Urinary bladder (tissue), 4 donors: ENCODE data around the gene XPNPEP1. TPM values are rescaled to one million over a fixed set of nuclear protein-coding genes. Genes with fewer than 3 reads are reported as not detected.

Experiments
- DNase-seq: peaks from one replicate; pipeline ENCODE4 v3.0.0-alpha.2; 2015; ENCODE audit errors: extremely low spot score
- H3K27ac ChIP-seq: one replicate; pipeline ENCODE4 v1.5.1; 2013; ENCODE audit warnings: low read depth, mild to moderate bottlenecking, moderate library complexity
- H3K36me3 ChIP-seq: one replicate; pipeline ENCODE4 v1.6.1; 2013; ENCODE audit warnings: mild to moderate bottlenecking, moderate library complexity; ENCODE audit not compliant: insufficient read depth
- H3K4me1 ChIP-seq: one replicate; pipeline ENCODE4 v1.6.1; 2013; ENCODE audit warnings: mild to moderate bottlenecking, moderate library complexity; ENCODE audit not compliant: insufficient read depth
- H3K4me3 ChIP-seq: one replicate; pipeline ENCODE4 v1.5.1; 2013; ENCODE audit warnings: low read depth, low read length
- WGBS: extraction: QIAGEN DNeasy Blood & Tissue Kit; methylation state at CpG from one replicate; pipeline ENCODE4 v1.1.7; 2013; 5-methylcytosine and 5-hydroxymethylcytosine counted together
- polyA plus RNA-seq: library from polyadenylated mRNA; stranded (reverse); fragments of 200-250 nt; gene quantifications from one replicate; pipeline ENCODE4 v1.2.3, GENCODE V29; 2013
- total RNA-seq: library from RNA; depleted of rRNA; stranded (reverse); fragments of >200 nt; gene quantifications from one replicate; pipeline ENCODE4 v1.2.3, GENCODE V29; 2014
- donor health status: healthy with polysubstance abuse.
- donor health status: healthy.

Gene XPNPEP1
- total and polyA plus RNA-seq, 2 donors, result 38.1 to 89.1 TPM

- Histone ChIP-seq H3K27ac (no peak overlapping the region), H3K36me3 (peaks cover 6% of the 10 kb centered on the region), H3K4me1 (no peaks in the 10 kb centered on the region), H3K4me3 (no peak overlapping the region)
- 65% methylated on average over 8 of the region's 8 CpGs for WGBS
- no peak for DNase-seq
Observed at GRCh38 chr10:109866168-109866994, 56.9 kb downstream of the XPNPEP1 start.

GRCh38 chr10:109863775-109864174, 59.5 kb downstream of the XPNPEP1 start:
- 91% methylated on average over 2 of the region's 2 CpGs for WGBS
- peaks cover 4% of the 10 kb centered on the region for H3K36me3 ChIP-seq
- no peak for DNase-seq

GRCh38 chr10:109862738-109863137, 60.6 kb downstream of the XPNPEP1 start:
- H3K27ac ChIP-seq, result no peak overlapping the region
- no peak for DNase-seq
- H3K36me3 ChIP-seq, result peaks cover 2% of the 10 kb centered on the region
- H3K4me3 ChIP-seq, result no peak overlapping the region
- no peaks in the 10 kb centered on the region for H3K4me1 ChIP-seq

More at GRCh38 chr10:109863775-109864174, 59.5 kb downstream of the XPNPEP1 start:
- Histone ChIP-seq H3K27ac (no peak overlapping the region), H3K4me3 (no peak overlapping the region), H3K4me1 (no peaks in the 10 kb centered on the region)

GRCh38 chr10:109862041-109862440, 61.3 kb downstream of the XPNPEP1 start:
- WGBS, result 71% methylated on average over 6 of the region's 6 CpGs

GRCh38 chr10:109861081-109861480, 62.2 kb downstream of the XPNPEP1 start:
- no peak overlapping the region for H3K27ac ChIP-seq
- no peak for DNase-seq
- H3K4me1 ChIP-seq, result no peaks in the 10 kb centered on the region
- 88% methylated on average over 4 of the region's 4 CpGs for WGBS
- H3K4me3 ChIP-seq, result no peak overlapping the region
- H3K36me3 ChIP-seq, result peaks cover 2% of the 10 kb centered on the region

More at GRCh38 chr10:109862041-109862440, 61.3 kb downstream of the XPNPEP1 start:
- peaks cover 2% of the 10 kb centered on the region for H3K36me3 ChIP-seq
- H3K27ac ChIP-seq, result no peak overlapping the region
- no peaks in the 10 kb centered on the region for H3K4me1 ChIP-seq
- no peak for DNase-seq
- H3K4me3 ChIP-seq, result no peak overlapping the region

GRCh38 chr10:109859221-109859620, 64.1 kb downstream of the XPNPEP1 start:
- Histone ChIP-seq H3K4me1 (no peaks in the 10 kb centered on the region), H3K36me3 (no peaks in the 10 kb centered on the region), H3K27ac (no peak overlapping the region), H3K4me3 (no peak overlapping the region)
- no peak for DNase-seq
- WGBS, result 94% methylated on average over 1 of the region's 1 CpG

- WGBS, result 95% methylated on average over 5 of the region's 5 CpGs
- DNase-seq, result no peak
- H3K27ac ChIP-seq, result no peak overlapping the region
- H3K4me1 ChIP-seq, result no peaks in the 10 kb centered on the region
- no peaks in the 10 kb centered on the region for H3K36me3 ChIP-seq
- no peak overlapping the region for H3K4me3 ChIP-seq
Observed at GRCh38 chr10:109855746-109856145, 67.6 kb downstream of the XPNPEP1 start.

GRCh38 chr10:109853921-109854320, 69.4 kb downstream of the XPNPEP1 start:
- no peaks in the 10 kb centered on the region for H3K4me1 ChIP-seq
- DNase-seq, result no peak
- H3K4me3 ChIP-seq, result no peak overlapping the region
- no peak overlapping the region for H3K27ac ChIP-seq
- WGBS, result 93% methylated on average over 7 of the region's 7 CpGs
- H3K36me3 ChIP-seq, result no peaks in the 10 kb centered on the region

GRCh38 chr10:109852475-109853037, 70.8 kb downstream of the XPNPEP1 start:
- WGBS, result 8% methylated on average over 13 of the region's 13 CpGs
- H3K4me1 ChIP-seq, result no peaks in the 10 kb centered on the region
- no peak overlapping the region for H3K27ac ChIP-seq

GRCh38 chr10:109851616-109852474, 71.5 kb downstream of the XPNPEP1 start:
- H3K4me1 ChIP-seq, result no peaks in the 10 kb centered on the region
- DNase-seq, result no peak
- H3K27ac ChIP-seq, result no peak overlapping the region
- 60% methylated on average over 10 of the region's 10 CpGs for WGBS
- no peaks in the 10 kb centered on the region for H3K36me3 ChIP-seq
- H3K4me3 ChIP-seq, result no peak overlapping the region

More at GRCh38 chr10:109852475-109853037, 70.8 kb downstream of the XPNPEP1 start:
- peak; percentile 26 for DNase-seq
- no peaks in the 10 kb centered on the region for H3K36me3 ChIP-seq
- H3K4me3 ChIP-seq, result no peak overlapping the region

- Histone ChIP-seq H3K4me1 (no peaks in the 10 kb centered on the region), H3K36me3 (no peaks in the 10 kb centered on the region), H3K27ac (no peak overlapping the region), H3K4me3 (no peak overlapping the region)
- 23% methylated on average over 3 of the region's 3 CpGs for WGBS
- DNase-seq, result no peak
Observed at GRCh38 chr10:109846832-109847231, 76.5 kb downstream of the XPNPEP1 start.

GRCh38 chr10:109845308-109845707, 78.0 kb downstream of the XPNPEP1 start:
- DNase-seq, result no peak
- Histone ChIP-seq H3K27ac (no peak overlapping the region), H3K4me1 (no peaks in the 10 kb centered on the region), H3K36me3 (no peaks in the 10 kb centered on the region), H3K4me3 (no peak overlapping the region)
- WGBS, result 93% methylated on average over 5 of the region's 5 CpGs

GRCh38 chr10:109838592-109839244, 84.6 kb downstream of the XPNPEP1 start:
- Histone ChIP-seq H3K36me3 (no peaks in the 10 kb centered on the region), H3K27ac (no peak overlapping the region), H3K4me3 (no peak overlapping the region), H3K4me1 (no peaks in the 10 kb centered on the region)
- DNase-seq, result no peak
- WGBS, result 95% methylated on average over 7 of the region's 7 CpGs
